GM11168 (cell line): ENCODE results near the gene LCT.
"Not testable (repeated sequence)": the region's sequence is repeated elsewhere in the genome, so short reads cannot be mapped to it uniquely, and the experiment has no call there.

Source experiments
- in situ Hi-C: fragments of 300-500 bp; cut with MboI; formaldehyde crosslinking; loops from one replicate; pipeline ENCODE4 v1.12.0; 2022; ENCODE audit warnings: low sequenced_read_pairs; ENCODE audit not compliant: unreplicated experiment

The LCT gene

GRCh38 chr2:135838502-135838901, 1.5 kb upstream of the LCT start:
- in situ Hi-C loops, result no loop called here

- in situ Hi-C loops, result no loop called here
Observed at GRCh38 chr2:135832891-135833290, 4.1 kb downstream of the LCT start.

- in situ Hi-C loops, result no loop called here
Observed at GRCh38 chr2:135831180-135831812, 5.7 kb downstream of the LCT start.

GRCh38 chr2:135829378-135830135, 7.4 kb downstream of the LCT start:
- in situ Hi-C loops, result no loop called here

- in situ Hi-C loops, result no loop called here
Observed at GRCh38 chr2:135826544-135826943, 10.4 kb downstream of the LCT start.

- in situ Hi-C loops, result no loop called here
Observed at GRCh38 chr2:135825550-135826176, 11.3 kb downstream of the LCT start.

GRCh38 chr2:135825131-135825530, 11.9 kb downstream of the LCT start:
- in situ Hi-C loops, result no loop called here

- in situ Hi-C loops, result no loop called here
Observed at GRCh38 chr2:135822855-135823254, 14.1 kb downstream of the LCT start.

- in situ Hi-C loops, result no loop called here
Observed at GRCh38 chr2:135821190-135821589, 15.8 kb downstream of the LCT start.

GRCh38 chr2:135820003-135820618, 16.9 kb downstream of the LCT start:
- in situ Hi-C loops, result no loop called here

GRCh38 chr2:135818937-135819610, 17.9 kb downstream of the LCT start:
- in situ Hi-C loops, result no loop called here

GRCh38 chr2:135817951-135818350, 19.0 kb downstream of the LCT start:
- in situ Hi-C loops, result no loop called here

GRCh38 chr2:135817466-135817865, 19.5 kb downstream of the LCT start:
- in situ Hi-C loops, result no loop called here

GRCh38 chr2:135815269-135815668, 21.7 kb downstream of the LCT start:
- in situ Hi-C loops, result no loop called here

GRCh38 chr2:135812907-135813511, 24.0 kb downstream of the LCT start:
- in situ Hi-C loops, result no loop called here

- in situ Hi-C loops, result not testable (repeated sequence)
Observed at GRCh38 chr2:135807874-135808273, 29.1 kb downstream of the LCT start.

GRCh38 chr2:135803278-135803677, 33.7 kb downstream of the LCT start:
- in situ Hi-C loops, result no loop called here

GRCh38 chr2:135802350-135802749, 34.6 kb downstream of the LCT start:
- in situ Hi-C loops, result no loop called here

- in situ Hi-C loops, result no loop called here
Observed at GRCh38 chr2:135800513-135801460, 36.2 kb downstream of the LCT start.
